Esophagus muscularis mucosa (tissue), 4 donors: Measurements from ENCODE around the gene FAM32A. TPM values are rescaled to one million over a fixed set of nuclear protein-coding genes. Genes with fewer than 3 reads are reported as not detected.
A peak's percentile ranks its signal among the peaks of the same experiment; 100 is the strongest.

ENCODE experiments used
- DNase-seq: peaks from one replicate; pipeline ENCODE4 v3.0.0-alpha.2; 2017; ENCODE audit errors: extremely low spot score
- H3K27ac ChIP-seq, 4 donors: fragments of 200-600 bp; sonication (generic); replicated peaks in 1 of 4; 1 replicate in 3 of 4; 2 replicates in 1 of 4; pipeline ENCODE4 v1.5.1; 2016 to 2019; ENCODE audit warnings: mild to moderate bottlenecking in 1 of 4
- H3K27me3 ChIP-seq, 4 donors: fragments of 200-600 bp; sonication (generic); one replicate each; pipeline versions ENCODE4 v1.5.1 to v1.6.0; 2016 to 2019
- H3K36me3 ChIP-seq, 4 donors: fragments of 200-600 bp; sonication (generic); one replicate each; pipeline ENCODE4 v1.5.1; 2016 to 2019
- H3K4me1 ChIP-seq, 4 donors: fragments of 200-600 bp; sonication (generic); one replicate each; pipeline ENCODE4 v1.5.1; 2016 to 2019
- H3K4me3 ChIP-seq, 4 donors: fragments of 200-600 bp; sonication (generic); 1 replicate in 2 of 4; 2 replicates in 2 of 4; pipeline ENCODE4 v1.5.1; 2016 to 2019; ENCODE audit warnings: mild to moderate bottlenecking in 4 of 4, moderate library complexity in 1 of 4
- H3K9me3 ChIP-seq, 4 donors: fragments of 200-600 bp; sonication (generic); 1 replicate in 3 of 4; 2 replicates in 1 of 4; pipeline ENCODE4 v1.5.1; 2016 to 2019
- CTCF ChIP-seq, 3 experiments: fragments of 200-600 bp in 2 of 3; fragments of 450-650 bp in 1 of 3; sonication (generic) in 2 of 3; IDR thresholded peaks; one replicate each; pipeline ENCODE4 v1.5.1; 2017 to 2019; ENCODE audit warnings: antibody characterized with exemption in 3 of 3, mild to moderate bottlenecking in 2 of 3, moderate library complexity in 1 of 3
- EP300 ChIP-seq: sonication (generic); formaldehyde crosslinking; IDR thresholded peaks from one replicate; pipeline ENCODE4 v1.6.1; 2017; ENCODE audit warnings: antibody characterized with exemption
- POLR2A ChIP-seq: fragments of 450-650 bp; IDR thresholded peaks from one replicate; pipeline ENCODE4 v1.6.1; 2017; ENCODE audit warnings: antibody characterized with exemption, moderate library complexity, mild to moderate bottlenecking, low read depth
- POLR2AphosphoS5 ChIP-seq, 2 donors: sonication (generic); formaldehyde crosslinking; IDR thresholded peaks; one replicate each; pipeline ENCODE4 v1.6.1; 2017; ENCODE audit warnings: antibody characterized with exemption in 2 of 2
- WGBS: methylation state at CpG from one replicate; pipeline ENCODE4 v1.1.5; 2018; 5-methylcytosine and 5-hydroxymethylcytosine counted together
- intact Hi-C: fragments of 100-400 bp; cut with DNase I; formaldehyde crosslinking; loops from one replicate; pipeline ENCODE4 v1.15.1; 2023
- total RNA-seq, 4 donors: library from RNA; depleted of rRNA; stranded (reverse); fragments of >200 nt; gene quantifications; one replicate each; pipeline versions ENCODE4 v1.1.0 to v1.2.1, GENCODE V29; 2016

The FAM32A gene
- total RNA-seq: 100 to 1,000 TPM in 3 of 4 donors, 10 to 100 TPM in 1; 83.5 to 104 (median 103) TPM

GRCh38 chr19:16185123-16185767, at the start of gene FAM32A:
FAM32A (plus strand) TSS chr19:16185410; CDS start chr19:16185443, 33 bp downstream.
- Histone ChIP-seq H3K9me3 (no peaks in the 10 kb centered on the region), H3K4me3 (peak within 1 kb of the TSS; percentile 76 to 93 (median 82)), H3K27ac (peak within 1 kb of the TSS; percentile 78 to 91 (median 84)), H3K36me3 (peaks cover 1 to 36% (median 31%) of the 10 kb centered on the region in 4 donors), H3K4me1 (peaks cover 17 to 51% (median 45%) of the 10 kb centered on the region in 4 donors), H3K27me3 (peaks cover 0 to 10% (median 0%) of the 10 kb centered on the region in 4 donors)
- DNase-seq: peak; percentile 100
- TF ChIP-seq EP300 (no peak), CTCF (IDR thresholded peaks at IDR 0.05) (peak; percentile 28 to 53 (median 46)), POLR2A (no peak), POLR2AphosphoS5 (IDR thresholded peaks at IDR 0.05) (peak; percentile 96 to 98)
- under 1% methylated on average over 31 of the region's 39 CpGs for WGBS
- intact Hi-C loops: loop anchor here (5.0 kb wide), 1 partner anchor 73 kb away; the partner anchor contains the start of gene RAB8A

GRCh38 chr19:16135430-16136127, 49.6 kb upstream of the FAM32A start:
- Histone ChIP-seq H3K27me3 (no peaks in the 10 kb centered on the region), H3K4me3 (no peak overlapping the region), H3K9me3 (no peaks in the 10 kb centered on the region), H3K4me1 (no peaks in the 10 kb centered on the region), H3K27ac (no peak overlapping the region), H3K36me3 (peaks cover 22 to 40% (median 35%) of the 10 kb centered on the region in 4 donors)
- 82% methylated on average over 4 of the region's 4 CpGs for WGBS
- TF ChIP-seq POLR2AphosphoS5 (IDR thresholded peaks at IDR 0.05) (no peak), CTCF (IDR thresholded peaks at IDR 0.05) (no peak), POLR2A (no peak), EP300 (no peak)
- DNase-seq: no peak
- intact Hi-C loops: no loop called here

- H3K4me1 ChIP-seq: no peaks in the 10 kb centered on the region
- no peak overlapping the region for H3K4me3 ChIP-seq
- peaks cover 22 to 32% (median 29%) of the 10 kb centered on the region in 4 donors for H3K36me3 ChIP-seq
- DNase-seq: no peak
- H3K27ac ChIP-seq: no peak overlapping the region
- intact Hi-C loops: no loop called here
- no peak for TF ChIP-seq CTCF (IDR thresholded peaks at IDR 0.05)
- no peak for TF ChIP-seq POLR2AphosphoS5 (IDR thresholded peaks at IDR 0.05)
- no peaks in the 10 kb centered on the region for H3K9me3 ChIP-seq
- no peaks in the 10 kb centered on the region for H3K27me3 ChIP-seq
- 59% methylated on average over 16 of the region's 16 CpGs for WGBS
These were observed 48.8 kb upstream of the FAM32A start for GRCh38 chr19:16136185-16136999.

GRCh38 chr19:16139752-16140151, 45.5 kb upstream of the FAM32A start:
- Histone ChIP-seq H3K36me3 (no peaks in the 10 kb centered on the region), H3K9me3 (no peaks in the 10 kb centered on the region), H3K4me1 (no peaks in the 10 kb centered on the region), H3K27me3 (peaks cover 0 to 15% (median 0%) of the 10 kb centered on the region in 4 donors), H3K4me3 (no peak overlapping the region), H3K27ac (no peak overlapping the region)
- TF ChIP-seq POLR2A (no peak), EP300 (no peak), CTCF (IDR thresholded peaks at IDR 0.05) (no peak), POLR2AphosphoS5 (IDR thresholded peaks at IDR 0.05) (no peak)
- no peak for DNase-seq
- 79% methylated on average over 13 of the region's 13 CpGs for WGBS
- intact Hi-C loops: no loop called here
